Vagina (tissue), 2 donors: ENCODE measurements around the gene RFX1.
"Not testable (repeated sequence)": the region's sequence is repeated elsewhere in the genome, so short reads cannot be mapped to it uniquely, and the experiment has no call there.

Source experiments
- POLR2A ChIP-seq, 2 donors: fragments of 450-650 bp; IDR thresholded peaks; one replicate each; pipeline ENCODE4 v1.6.1; 2017; ENCODE audit warnings: antibody characterized with exemption in 2 of 2, mild to moderate bottlenecking in 2 of 2, moderate library complexity in 2 of 2
- POLR2AphosphoS5 ChIP-seq, 2 donors: sonication (generic); formaldehyde crosslinking; IDR thresholded peaks; one replicate each; pipeline ENCODE4 v1.9.0; 2017; ENCODE audit warnings: antibody characterized with exemption in 2 of 2, mild to moderate bottlenecking in 2 of 2, low read depth in 1 of 2; ENCODE audit not compliant: insufficient read depth in 1 of 2
- TF ChIP-seq, protein P1 (sequence below), 3 experiments: fragments of 450-650 bp in 2 of 3; fragments of 200-600 bp in 1 of 3; sonication (generic) in 1 of 3; IDR thresholded peaks; one replicate each; pipeline ENCODE4 v1.5.1; 2017 to 2019; ENCODE audit warnings: antibody characterized with exemption in 3 of 3, mild to moderate bottlenecking in 2 of 3, moderate library complexity in 2 of 3

DNA sequence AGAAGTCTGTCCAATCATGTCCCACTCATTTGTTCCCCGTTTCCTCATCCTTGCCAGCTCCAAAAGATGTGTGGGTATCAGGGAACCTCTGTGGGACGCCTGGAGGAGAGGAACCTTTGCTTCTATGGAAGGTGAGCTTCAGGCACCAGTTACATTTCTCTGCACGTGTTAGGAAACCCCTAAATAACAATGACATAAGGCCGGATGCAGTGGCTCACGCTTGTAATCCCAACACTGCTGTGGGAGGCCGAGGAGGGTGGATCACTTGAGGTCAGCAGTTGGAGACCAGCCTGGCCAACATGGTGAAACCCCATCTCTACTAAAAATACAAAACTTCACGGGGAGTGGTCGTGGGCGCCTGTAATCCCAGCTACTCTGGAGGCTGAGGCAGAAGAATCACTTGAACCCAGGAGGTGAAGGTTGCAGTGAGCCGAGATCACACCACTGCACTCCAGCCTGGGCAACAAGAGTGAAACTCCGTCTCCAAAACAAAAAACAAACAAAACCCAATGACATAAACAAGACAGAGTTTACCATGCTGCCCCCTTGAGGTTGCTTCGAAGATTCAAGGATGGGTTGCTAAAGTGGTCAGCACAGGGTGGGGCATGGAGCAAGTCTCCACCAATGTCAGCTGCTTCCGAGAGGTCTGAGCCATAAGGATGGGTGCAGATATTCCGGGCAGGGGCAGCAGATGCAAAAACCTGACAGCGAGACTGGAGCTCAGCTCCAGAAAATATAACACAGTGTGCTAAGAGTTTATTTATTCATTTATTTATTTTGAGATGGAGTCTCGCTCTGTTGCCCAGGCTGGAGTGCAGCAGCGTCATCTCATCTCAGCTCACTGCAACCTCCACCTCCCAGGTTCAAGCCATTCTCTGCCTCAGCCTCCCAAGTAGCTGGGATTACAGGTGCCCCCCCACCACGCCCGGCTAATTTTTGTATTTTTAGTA lies 36.8 kb upstream of the RFX1 start:
- TF ChIP-seq, protein P1, sequence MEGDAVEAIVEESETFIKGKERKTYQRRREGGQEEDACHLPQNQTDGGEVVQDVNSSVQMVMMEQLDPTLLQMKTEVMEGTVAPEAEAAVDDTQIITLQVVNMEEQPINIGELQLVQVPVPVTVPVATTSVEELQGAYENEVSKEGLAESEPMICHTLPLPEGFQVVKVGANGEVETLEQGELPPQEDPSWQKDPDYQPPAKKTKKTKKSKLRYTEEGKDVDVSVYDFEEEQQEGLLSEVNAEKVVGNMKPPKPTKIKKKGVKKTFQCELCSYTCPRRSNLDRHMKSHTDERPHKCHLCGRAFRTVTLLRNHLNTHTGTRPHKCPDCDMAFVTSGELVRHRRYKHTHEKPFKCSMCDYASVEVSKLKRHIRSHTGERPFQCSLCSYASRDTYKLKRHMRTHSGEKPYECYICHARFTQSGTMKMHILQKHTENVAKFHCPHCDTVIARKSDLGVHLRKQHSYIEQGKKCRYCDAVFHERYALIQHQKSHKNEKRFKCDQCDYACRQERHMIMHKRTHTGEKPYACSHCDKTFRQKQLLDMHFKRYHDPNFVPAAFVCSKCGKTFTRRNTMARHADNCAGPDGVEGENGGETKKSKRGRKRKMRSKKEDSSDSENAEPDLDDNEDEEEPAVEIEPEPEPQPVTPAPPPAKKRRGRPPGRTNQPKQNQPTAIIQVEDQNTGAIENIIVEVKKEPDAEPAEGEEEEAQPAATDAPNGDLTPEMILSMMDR (IDR thresholded peaks at IDR 0.05), result peak in 1 of 3 experiments; percentile 3
- TF ChIP-seq POLR2A (IDR thresholded peaks at IDR 0.05); POLR2AphosphoS5 (IDR thresholded peaks at IDR 0.05; ENCODE audit: insufficient read depth in 1 of 2, low read depth in 1 of 2): not testable (repeated sequence)
